GM12873 (cell line): ENCODE results near the gene PTPRN2.

Source experiments
- CTCF ChIP-seq: IDR thresholded peaks from 2 replicates; pipeline ENCODE4 v1.5.1; 2012; ENCODE audit warnings: low read depth, mild to moderate bottlenecking, moderate library complexity, low read length, control low read depth; ENCODE audit not compliant: insufficient read depth; ENCODE audit errors: missing control alignments

PTPRN2 gene

GRCh38 chr7:157740251-157740798, 847.3 kb downstream of the PTPRN2 start:
- TF ChIP-seq CTCF: no peak

GRCh38 chr7:157739650-157740049, 848.0 kb downstream of the PTPRN2 start:
- no peak for TF ChIP-seq CTCF

GRCh38 chr7:157739031-157739430, 848.6 kb downstream of the PTPRN2 start:
- TF ChIP-seq CTCF: no peak

- no peak for TF ChIP-seq CTCF
Observed at GRCh38 chr7:157738066-157738460, 849.6 kb downstream of the PTPRN2 start.

GRCh38 chr7:157737151-157738065, 850.2 kb downstream of the PTPRN2 start:
- no peak for TF ChIP-seq CTCF

- no peak for TF ChIP-seq CTCF
Observed at GRCh38 chr7:157736341-157736740, 851.3 kb downstream of the PTPRN2 start.

- no peak for TF ChIP-seq CTCF
Observed at GRCh38 chr7:157735826-157736225, 851.8 kb downstream of the PTPRN2 start.
